IMR-90 (cell line): ENCODE results near the gene ACOT9. TPM values are rescaled to one million over a fixed set of nuclear protein-coding genes. Genes with fewer than 3 reads are reported as not detected.

Source experiments
- ATAC-seq: fragments of 200-7000 bp; cut with Tn5 transposase; 2 replicates; pipeline ENCODE4 v1.9.1; 2020; ENCODE audit warnings: low read depth, mild to moderate bottlenecking, moderate library complexity
- BruUV-seq: library from RNA; stranded (reverse); fragments of 400-500 nt; replicated peaks from 2 replicates; lab custom pipeline; 2021; lab: Mats Ljungman, UMichigan
- CTCF ChIA-PET: fragments of 300-600 bp; formaldehyde crosslinking; extraction: SDS; loops from one replicate; lab custom pipeline; 2021; ENCODE audit warnings: antibody characterized with exemption; lab: Yijun Ruan, JAX
- POLR2A ChIA-PET: fragments of 300-600 bp; sonication (Branson Sonifier 250); formaldehyde crosslinking; loops from one replicate; lab custom pipeline; 2022; ENCODE audit warnings: antibody characterized with exemption; ENCODE audit not compliant: unreplicated experiment; lab: Charles Lee
- DNase-seq: peaks from one replicate; pipeline ENCODE4 v3.0.0; 2013
- H2AFZ ChIP-seq: replicated peaks from 2 replicates; pipeline ENCODE3; 2013; ENCODE audit warnings: low read length, mild to moderate bottlenecking; ENCODE audit not compliant: poor library complexity
- H2AK5ac ChIP-seq: 2 replicates; pipeline ENCODE4 v1.6.1; 2013; ENCODE audit warnings: low read depth, low read length, inconsistent platforms
- H2AK9ac ChIP-seq: replicated peaks from 2 replicates; pipeline ENCODE3; 2013; ENCODE audit warnings: mild to moderate bottlenecking, low read depth, low read length, moderate library complexity; ENCODE audit not compliant: poor library complexity
- H2BK120ac ChIP-seq: 2 replicates; pipeline ENCODE4 v1.6.1; 2013; ENCODE audit warnings: low read depth, low read length, inconsistent platforms
- H2BK15ac ChIP-seq: 3 replicates; pipeline ENCODE4 v1.6.1; 2013; ENCODE audit warnings: low read depth, low read length, inconsistent platforms
- H2BK20ac ChIP-seq: 2 replicates; pipeline ENCODE4 v1.6.1; 2013; ENCODE audit warnings: low read depth, mild to moderate bottlenecking, inconsistent platforms, low read length, moderate library complexity
- H2BK5ac ChIP-seq: 2 replicates; pipeline ENCODE4 v1.6.1; 2013; ENCODE audit warnings: mild to moderate bottlenecking, low read depth, low read length, inconsistent platforms; ENCODE audit not compliant: poor library complexity, severe bottlenecking
- H3K14ac ChIP-seq: replicated peaks from 2 replicates; pipeline ENCODE4 v1.6.1; 2013; ENCODE audit warnings: low read depth, low read length, inconsistent platforms
- H3K18ac ChIP-seq: 2 replicates; pipeline ENCODE4 v1.6.1; 2013; ENCODE audit warnings: low read depth, low read length, control low read depth
- H3K23ac ChIP-seq: 2 replicates; pipeline ENCODE4 v1.6.1; 2013; ENCODE audit warnings: low read depth, low read length, inconsistent platforms
- H3K27ac ChIP-seq: 2 replicates; pipeline ENCODE4 v1.5.1; 2013; ENCODE audit warnings: mild to moderate bottlenecking, control low read depth, low read length; ENCODE audit not compliant: insufficient read depth
- H3K27me3 ChIP-seq: 2 replicates; pipeline ENCODE4 v1.6.1; 2013; ENCODE audit warnings: low read length; ENCODE audit not compliant: control insufficient read depth, insufficient read depth
- H3K36me3 ChIP-seq: 2 replicates; pipeline ENCODE4 v1.6.1; 2013; ENCODE audit warnings: low read length, mixed read lengths; ENCODE audit not compliant: control insufficient read depth, insufficient read depth
- H3K4ac ChIP-seq: 2 replicates; pipeline ENCODE4 v1.6.1; 2013; ENCODE audit warnings: low read depth, low read length, inconsistent platforms
- H3K4me1 ChIP-seq: 2 replicates; pipeline ENCODE4 v1.6.1; 2013; ENCODE audit warnings: low read length, mixed read lengths; ENCODE audit not compliant: control insufficient read depth, insufficient read depth
- H3K4me2 ChIP-seq: 2 replicates; pipeline ENCODE4 v1.6.1; 2013; ENCODE audit warnings: low read depth, mild to moderate bottlenecking, control low read depth, low read length, moderate library complexity
- H3K4me3 ChIP-seq: 2 replicates; pipeline ENCODE4 v1.5.1; 2013; ENCODE audit warnings: low read depth, mild to moderate bottlenecking, control low read depth, low read length, moderate library complexity; ENCODE audit not compliant: insufficient read depth
- H3K56ac ChIP-seq: 2 replicates; pipeline ENCODE4 v1.6.1; 2013; ENCODE audit warnings: low read length, inconsistent platforms; ENCODE audit not compliant: insufficient read depth; ENCODE audit errors: extremely low read depth
- H3K79me1 ChIP-seq, 2 experiments: 2 replicates each; pipeline ENCODE4 v1.6.1; 2013; ENCODE audit warnings: low read length in 2 of 2, inconsistent platforms in 1 of 2, low read depth in 1 of 2
- H3K9ac ChIP-seq: 2 replicates; pipeline ENCODE4 v1.6.1; 2013; ENCODE audit warnings: low read depth, low read length, control low read depth
- H3K9me1 ChIP-seq: 2 replicates; pipeline ENCODE4 v1.6.1; 2013; ENCODE audit warnings: low read length, inconsistent platforms; ENCODE audit not compliant: insufficient read depth
- H3K9me3 ChIP-seq: 2 replicates; pipeline ENCODE4 v1.6.1; 2013; ENCODE audit warnings: low read length; ENCODE audit not compliant: control insufficient read depth, insufficient read depth
- H4K20me1 ChIP-seq: 2 replicates; pipeline ENCODE4 v1.6.1; 2013; ENCODE audit warnings: low read length, inconsistent platforms; ENCODE audit not compliant: insufficient read depth
- H4K5ac ChIP-seq: 2 replicates; pipeline ENCODE4 v1.6.1; 2013; ENCODE audit warnings: mild to moderate bottlenecking, low read depth, low read length, control low read depth
- H4K8ac ChIP-seq, 2 experiments: 2 replicates each; pipeline ENCODE4 v1.6.1; 2013; ENCODE audit warnings: low read depth in 2 of 2, low read length in 2 of 2, control low read depth in 1 of 2, inconsistent platforms in 1 of 2
- H4K91ac ChIP-seq: 2 replicates; pipeline ENCODE4 v1.6.1; 2013; ENCODE audit warnings: low read depth, low read length, inconsistent platforms; ENCODE audit not compliant: insufficient read depth
- BHLHE40 ChIP-seq: fragments of 150-350 bp; IDR thresholded peaks from 2 replicates; pipeline ENCODE4 v1.6.1; 2016; ENCODE audit warnings: mild to moderate bottlenecking, low read depth, low read length
- CEBPB ChIP-seq: IDR thresholded peaks from 2 replicates; pipeline ENCODE4 v1.6.1; 2012; ENCODE audit warnings: low read depth, low read length, improper control_type of control experiment
- FOS ChIP-seq: fragments of 150-350 bp; IDR thresholded peaks from 2 replicates; pipeline ENCODE4 v1.6.1; 2016; ENCODE audit warnings: low read depth, low read length
- MAFK ChIP-seq: IDR thresholded peaks from 2 replicates; pipeline ENCODE4 v1.6.1; 2012; ENCODE audit warnings: low read depth, low read length, improper control_type of control experiment
- MAZ ChIP-seq: IDR thresholded peaks from 2 replicates; pipeline ENCODE4 v1.6.1; 2012; ENCODE audit warnings: low read depth, mild to moderate bottlenecking, low read length, improper control_type of control experiment, moderate library complexity, borderline replicate concordance
- MXI1 ChIP-seq: IDR thresholded peaks from 2 replicates; pipeline ENCODE4 v1.6.1; 2012; ENCODE audit warnings: low read depth, mild to moderate bottlenecking, low read length, moderate library complexity, borderline replicate concordance
- NFE2L2 ChIP-seq: fragments of 150-350 bp; IDR thresholded peaks from 2 replicates; pipeline ENCODE4 v1.6.1; 2016; ENCODE audit warnings: low read depth, mild to moderate bottlenecking, low read length
- POLR2A ChIP-seq: IDR thresholded peaks from 2 replicates; pipeline ENCODE4 v1.6.1; 2012; ENCODE audit warnings: mild to moderate bottlenecking, low read depth, low read length
- RAD21 ChIP-seq: IDR thresholded peaks from 2 replicates; pipeline ENCODE4 v1.6.1; 2012; ENCODE audit warnings: low read length, improper control_type of control experiment
- RCOR1 ChIP-seq: IDR thresholded peaks from 2 replicates; pipeline ENCODE4 v1.6.1; 2012; ENCODE audit warnings: mild to moderate bottlenecking, low read length, improper control_type of control experiment; ENCODE audit not compliant: insufficient replicate concordance
- RFX5 ChIP-seq: IDR thresholded peaks from 2 replicates; pipeline ENCODE4 v1.8.0; 2012; ENCODE audit warnings: low read depth, mild to moderate bottlenecking, low read length, moderate library complexity
- WGBS, 2 experiments: methylation state at CpG; one replicate each; pipeline versions ENCODE4 v1.1.5 to v1.1.7; 2013; ENCODE audit warnings: missing lambda C conversion rate in 2 of 2; ENCODE audit not compliant: insufficient read length in 1 of 2; ENCODE audit errors: extremely low coverage in 2 of 2; 5-methylcytosine and 5-hydroxymethylcytosine counted together
- dilution Hi-C: fragments of 300-500 bp; cut with HindIII; formaldehyde crosslinking; loops from one replicate; pipeline ENCODE4 v1.14.3; 2018; ENCODE audit warnings: low sequenced_read_pairs; ENCODE audit not compliant: unreplicated experiment
- in situ Hi-C: fragments of 300-500 bp; cut with MboI; formaldehyde crosslinking; loops from 3 replicates; pipeline ENCODE4 v1.14.3; 2019; ENCODE audit warnings: low sequenced_read_pairs, inconsistent platforms, mixed read lengths
- intact Hi-C: fragments of 100-400 bp; cut with micrococcal nuclease; formaldehyde crosslinking; loops from 2 replicates; pipeline ENCODE4 v1.10.0; 2022
- polyA plus RNA-seq, 3 experiments: library from polyadenylated mRNA; depleted of rRNA; stranded (reverse); fragments of >200 nt; gene quantifications; 2 replicates each; pipeline ENCODE4 v1.2.3, GENCODE V29; 2012; ENCODE audit warnings: low replicate concordance in 1 of 3
- total RNA-seq: library from RNA; depleted of rRNA; stranded (reverse); fragments of >200 nt; gene quantifications from 2 replicates; pipeline ENCODE4 v1.2.3, GENCODE V29; 2012
- TF ChIP-seq, protein P1 (sequence below): fragments of 150-350 bp; IDR thresholded peaks from 2 replicates; pipeline ENCODE4 v1.6.1; 2016; ENCODE audit warnings: low read depth, mild to moderate bottlenecking, low read length, moderate library complexity, borderline replicate concordance

ACOT9 gene
- total and polyA plus RNA-seq, 2 of the 4 experiments (the other 2 are of a cell fraction): 43.5 to 47.3 TPM

DNA sequence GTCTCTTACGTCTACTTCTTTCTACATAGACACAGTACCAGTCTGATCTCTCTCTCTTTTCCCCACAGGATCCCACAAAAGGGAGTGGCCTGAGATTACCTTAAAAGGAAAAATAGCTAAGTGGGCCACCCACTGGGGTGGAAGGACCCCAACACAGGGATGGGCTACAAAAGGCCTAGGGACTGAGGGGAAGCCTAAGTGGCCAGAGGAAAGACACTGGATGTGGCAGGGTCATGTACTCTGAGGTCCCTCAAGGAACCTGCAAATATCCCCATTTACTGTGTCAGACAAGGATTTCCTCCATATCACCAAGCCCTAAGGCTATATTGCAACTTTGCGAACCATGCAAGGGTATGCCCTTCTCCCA lies 82.3 kb downstream of the ACOT9 start:
- Histone ChIP-seq H3K4ac (no peak overlapping the region), H2BK20ac (no peak overlapping the region), H2BK5ac (no peak overlapping the region), H3K4me3 (no peak overlapping the region), H3K27me3 (peaks cover 3% of the 10 kb centered on the region; the same call in 1 of the 2 replicates), H4K91ac (no peak overlapping the region), H3K4me2 (no peak overlapping the region), H3K56ac (no peak overlapping the region), H2BK15ac (no peak overlapping the region), H4K8ac (no peak overlapping the region), H3K79me1 (no peaks in the 10 kb centered on the region), H3K9ac (no peak overlapping the region), H4K20me1 (no peaks in the 10 kb centered on the region), H2AFZ (no peak overlapping the region), H3K36me3 (no peaks in the 10 kb centered on the region), H3K23ac (no peak overlapping the region), H4K5ac (no peak overlapping the region), H3K14ac (no peak overlapping the region), H3K18ac (no peak overlapping the region), H3K9me1 (no peaks in the 10 kb centered on the region), H2AK5ac (no peak overlapping the region), H2BK120ac (no peak overlapping the region), H3K4me1 (no peaks in the 10 kb centered on the region), H3K9me3 (no peaks in the 10 kb centered on the region), H3K27ac (no peak overlapping the region), H2AK9ac (no peak overlapping the region)
- POLR2A ChIA-PET: no interaction called here
- DNase-seq (no peak), ATAC-seq (no peak)
- dilution Hi-C loops (no loop called here), intact Hi-C loops (no loop called here), in situ Hi-C loops (no loop called here)
- TF ChIP-seq BHLHE40: no peak
- no peak for TF ChIP-seq MAZ
- TF ChIP-seq MAFK: no peak
- no peak for TF ChIP-seq POLR2A
- TF ChIP-seq, protein P1, sequence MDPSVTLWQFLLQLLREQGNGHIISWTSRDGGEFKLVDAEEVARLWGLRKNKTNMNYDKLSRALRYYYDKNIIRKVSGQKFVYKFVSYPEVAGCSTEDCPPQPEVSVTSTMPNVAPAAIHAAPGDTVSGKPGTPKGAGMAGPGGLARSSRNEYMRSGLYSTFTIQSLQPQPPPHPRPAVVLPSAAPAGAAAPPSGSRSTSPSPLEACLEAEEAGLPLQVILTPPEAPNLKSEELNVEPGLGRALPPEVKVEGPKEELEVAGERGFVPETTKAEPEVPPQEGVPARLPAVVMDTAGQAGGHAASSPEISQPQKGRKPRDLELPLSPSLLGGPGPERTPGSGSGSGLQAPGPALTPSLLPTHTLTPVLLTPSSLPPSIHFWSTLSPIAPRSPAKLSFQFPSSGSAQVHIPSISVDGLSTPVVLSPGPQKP: no peak
- no peak for TF ChIP-seq NFE2L2
- TF ChIP-seq RFX5: no peak
- TF ChIP-seq CEBPB: no peak
- TF ChIP-seq FOS: no peak
- TF ChIP-seq RCOR1: no peak
- no peak for TF ChIP-seq RAD21
- TF ChIP-seq MXI1: no peak
- CTCF ChIA-PET: no interaction called here
- WGBS, 2 experiments: no CpG with 5 or more reads among the region's 2 CpGs
- no TSS peak for BruUV-seq
